ENCODE data around the gene PTCD2. TPM values are rescaled to one million over a fixed set of nuclear protein-coding genes. Genes with fewer than 3 reads are reported as not detected.

The PTCD2 gene
- total RNA-seq, 6 experiments from 2014 or later, result 4.3 to 8.5 (median 6.7) TPM

DNA sequence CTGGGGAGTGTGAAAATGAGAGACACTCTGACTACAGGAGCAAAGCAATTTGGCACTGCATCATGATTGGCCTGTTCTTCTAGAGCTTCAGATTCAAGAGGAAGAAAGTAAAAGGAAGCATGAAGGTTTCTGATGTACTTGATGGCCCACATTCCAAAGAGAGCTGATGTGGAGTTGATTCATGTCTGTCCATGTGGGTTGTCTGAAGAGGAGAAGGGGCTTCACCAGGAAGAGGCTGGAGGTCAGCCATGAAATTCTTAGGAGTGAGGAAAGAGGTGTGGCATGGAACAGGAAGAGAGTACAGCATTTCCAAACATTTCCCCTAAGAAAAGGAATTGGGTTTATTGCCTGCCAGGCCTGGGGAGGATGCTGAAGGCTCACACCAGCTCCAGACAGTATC lies 70.7 kb downstream of the PTCD2 start:
- DNase-seq, result no peak
- ATAC-seq, result no peak
- H3K4me3 ChIP-seq, result no peak overlapping the region
- intact Hi-C loops (cut with DNase I), result no loop called here
- H3K9me3 ChIP-seq, result no peaks in the 10 kb centered on the region
- no peaks in the 10 kb centered on the region for H3K27me3 ChIP-seq
- H3K4me1 ChIP-seq, result no peaks in the 10 kb centered on the region
- H3K36me3 ChIP-seq, result no peaks in the 10 kb centered on the region
- no peak overlapping the region for H3K27ac ChIP-seq
- TF ChIP-seq, protein P1, sequence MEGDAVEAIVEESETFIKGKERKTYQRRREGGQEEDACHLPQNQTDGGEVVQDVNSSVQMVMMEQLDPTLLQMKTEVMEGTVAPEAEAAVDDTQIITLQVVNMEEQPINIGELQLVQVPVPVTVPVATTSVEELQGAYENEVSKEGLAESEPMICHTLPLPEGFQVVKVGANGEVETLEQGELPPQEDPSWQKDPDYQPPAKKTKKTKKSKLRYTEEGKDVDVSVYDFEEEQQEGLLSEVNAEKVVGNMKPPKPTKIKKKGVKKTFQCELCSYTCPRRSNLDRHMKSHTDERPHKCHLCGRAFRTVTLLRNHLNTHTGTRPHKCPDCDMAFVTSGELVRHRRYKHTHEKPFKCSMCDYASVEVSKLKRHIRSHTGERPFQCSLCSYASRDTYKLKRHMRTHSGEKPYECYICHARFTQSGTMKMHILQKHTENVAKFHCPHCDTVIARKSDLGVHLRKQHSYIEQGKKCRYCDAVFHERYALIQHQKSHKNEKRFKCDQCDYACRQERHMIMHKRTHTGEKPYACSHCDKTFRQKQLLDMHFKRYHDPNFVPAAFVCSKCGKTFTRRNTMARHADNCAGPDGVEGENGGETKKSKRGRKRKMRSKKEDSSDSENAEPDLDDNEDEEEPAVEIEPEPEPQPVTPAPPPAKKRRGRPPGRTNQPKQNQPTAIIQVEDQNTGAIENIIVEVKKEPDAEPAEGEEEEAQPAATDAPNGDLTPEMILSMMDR (IDR thresholded peaks at IDR 0.05), result no peak
- TF ChIP-seq POLR2A (IDR thresholded peaks at IDR 0.05), result no peak

DNA sequence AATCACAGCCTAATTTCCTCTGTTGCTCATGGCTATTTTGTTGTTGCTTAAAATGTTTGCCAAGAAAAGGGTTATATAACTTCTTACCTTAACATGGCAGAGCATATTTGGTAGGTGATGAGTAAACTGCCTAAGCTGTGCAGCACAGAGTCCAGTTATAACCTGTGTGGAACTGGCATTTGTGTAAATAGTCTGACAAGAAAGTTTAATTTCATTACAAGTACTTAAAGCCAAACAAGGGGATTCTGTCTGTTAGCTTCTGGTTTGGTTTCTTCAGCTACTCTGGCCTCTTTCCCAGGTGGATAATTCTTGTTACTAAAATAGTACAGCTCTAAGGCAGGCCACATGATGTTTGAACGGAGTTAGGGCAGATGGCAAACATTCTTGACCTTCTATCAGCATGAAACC lies 72.2 kb downstream of the PTCD2 start:
- Histone ChIP-seq H3K27ac (no peak overlapping the region), H3K27me3 (no peaks in the 10 kb centered on the region), H3K4me3 (no peak overlapping the region), H3K36me3 (no peaks in the 10 kb centered on the region), H3K4me1 (no peaks in the 10 kb centered on the region), H3K9me3 (no peaks in the 10 kb centered on the region)
- intact Hi-C loops (cut with DNase I), result no loop called here
- TF ChIP-seq, protein P1 (IDR thresholded peaks at IDR 0.05), result no peak
- no peak for TF ChIP-seq POLR2A (IDR thresholded peaks at IDR 0.05)
- 29% methylated on average over 1 of the region's 1 CpG for WGBS (ENCODE audit: insufficient coverage, low coverage, low lambda C conversion rate, missing lambda C conversion rate)
- no peak for DNase-seq
- ATAC-seq, result no peak

DNA sequence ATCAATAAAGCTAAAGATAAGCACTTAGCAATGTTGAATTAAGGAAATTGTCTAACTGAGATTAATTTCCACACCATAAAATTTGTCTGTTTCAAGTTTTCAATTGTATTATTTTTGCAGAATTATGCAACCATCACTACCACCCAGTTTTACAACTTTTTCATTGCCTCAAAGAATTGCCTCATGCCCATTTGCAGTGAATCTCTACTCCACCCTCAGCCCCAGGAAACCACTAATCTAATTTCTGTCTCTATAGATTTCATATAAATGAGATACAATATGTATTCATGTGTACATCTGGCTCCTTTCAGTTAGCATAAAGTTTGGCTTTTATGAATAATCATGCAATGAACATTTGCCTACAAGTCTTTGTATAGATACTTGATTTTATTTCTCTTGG lies 72.9 kb downstream of the PTCD2 start:
- H3K36me3 ChIP-seq, result no peaks in the 10 kb centered on the region
- H3K27me3 ChIP-seq, result no peaks in the 10 kb centered on the region
- intact Hi-C loops (cut with DNase I), result no loop called here
- no peak overlapping the region for H3K4me3 ChIP-seq
- H3K9me3 ChIP-seq, result peaks cover 0 to 2% (median 0%) of the 10 kb centered on the region in 4 donors
- no peaks in the 10 kb centered on the region for H3K4me1 ChIP-seq
- TF ChIP-seq POLR2A (IDR thresholded peaks at IDR 0.05), result no peak
- TF ChIP-seq, protein P1 (IDR thresholded peaks at IDR 0.05), result no peak
- H3K27ac ChIP-seq, result no peak overlapping the region
- ATAC-seq (no peak), DNase-seq (no peak)

DNA sequence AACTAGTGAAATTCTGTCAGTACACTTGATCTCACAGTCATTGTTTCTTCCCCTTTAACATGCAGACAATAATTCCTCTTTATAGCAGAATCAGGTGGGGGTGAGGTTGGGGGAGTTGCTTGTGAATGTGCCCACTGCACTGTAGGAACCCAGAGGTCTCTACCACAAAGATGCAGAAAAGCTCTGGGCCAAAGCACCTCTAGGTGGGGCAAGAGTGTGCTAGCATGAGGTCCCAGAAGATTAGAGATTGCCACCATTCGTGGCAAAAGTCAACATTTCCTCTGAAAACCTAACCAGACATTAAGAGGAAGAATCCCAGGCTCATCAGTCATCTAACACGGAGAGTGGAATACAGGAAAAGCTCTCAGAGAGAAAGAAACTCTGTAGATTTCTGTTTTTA lies 74.5 kb downstream of the PTCD2 start:
- intact Hi-C loops (cut with DNase I), result no loop called here
- H3K27ac ChIP-seq, result no peak overlapping the region
- no peak overlapping the region for H3K4me3 ChIP-seq
- TF ChIP-seq POLR2A (IDR thresholded peaks at IDR 0.05), result no peak
- TF ChIP-seq, protein P1 (IDR thresholded peaks at IDR 0.05), result peak in 3 of 4 donors; percentile 17 to 31 (median 30)
- H3K9me3 ChIP-seq, result peaks cover 0 to 2% (median 0%) of the 10 kb centered on the region in 4 donors
- H3K4me1 ChIP-seq, result no peaks in the 10 kb centered on the region
- ATAC-seq (peak in 3 of 4 donors; percentile 40 to 55 (median 42)), DNase-seq (no peak)
- H3K36me3 ChIP-seq, result no peaks in the 10 kb centered on the region
- 19% methylated on average over 2 of the region's 2 CpGs for WGBS (ENCODE audit: insufficient coverage, low coverage, low lambda C conversion rate, missing lambda C conversion rate)
- no peaks in the 10 kb centered on the region for H3K27me3 ChIP-seq

DNA sequence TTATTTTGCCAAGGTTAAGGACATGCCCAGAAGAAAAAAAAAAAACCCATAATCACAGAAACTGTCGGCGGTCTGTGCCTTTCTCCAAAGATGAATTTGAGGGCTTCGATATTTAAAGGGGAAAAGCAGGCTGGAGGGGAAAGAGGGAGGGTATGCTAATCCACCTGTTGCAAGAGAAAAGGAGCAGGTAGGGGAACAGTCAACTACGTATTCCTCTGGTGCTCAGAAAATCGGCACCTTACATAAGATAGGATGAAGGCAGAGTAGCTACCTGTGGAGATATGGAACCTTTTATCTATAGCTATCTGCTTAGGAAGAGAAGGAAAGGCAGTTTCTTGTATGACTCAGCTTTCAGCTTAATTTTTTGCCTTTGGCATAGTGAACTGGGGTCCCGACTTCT lies 77.7 kb downstream of the PTCD2 start:
- H3K36me3 ChIP-seq, result no peaks in the 10 kb centered on the region
- H3K27ac ChIP-seq, result no peak overlapping the region
- H3K4me3 ChIP-seq, result no peak overlapping the region
- DNase-seq, result no peak
- peaks cover 0 to 2% (median 0%) of the 10 kb centered on the region in 4 donors for H3K9me3 ChIP-seq
- ATAC-seq, result no peak
- no peak for TF ChIP-seq POLR2A (IDR thresholded peaks at IDR 0.05)
- TF ChIP-seq, protein P1 (IDR thresholded peaks at IDR 0.05), result no peak
- 49% methylated on average over 6 of the region's 6 CpGs for WGBS (ENCODE audit: insufficient coverage, low coverage, low lambda C conversion rate, missing lambda C conversion rate)
- H3K4me1 ChIP-seq, result no peaks in the 10 kb centered on the region
- intact Hi-C loops (cut with DNase I), result no loop called here
- no peaks in the 10 kb centered on the region for H3K27me3 ChIP-seq

Measured in right lobe of liver (tissue), 6 donors.